CD4-positive, alpha-beta T cell treated with Interleukin-12 subunit alpha and Interleukin-12 subunit beta, for 1 hour (primary cell): Measurements from ENCODE around the gene FDCSP.
"Not testable (repeated sequence)": the region's sequence is repeated elsewhere in the genome, so short reads cannot be mapped to it uniquely, and the experiment has no call there.

Source experiments
- DNase-seq: peaks from one replicate; pipeline ENCODE4 v3.0.0-alpha.2; 2020

The FDCSP gene

GRCh38 chr4:70225824-70226223 is at the start of gene FDCSP:
Gene FDCSP, plus strand, starts transcription at chr4:70226124. Its CDS starts 5,071 bp downstream, at chr4:70231195.
- no peak for DNase-seq

- DNase-seq = no peak
Measured at GRCh38 chr4:70177090-70177489, 48.8 kb upstream of the FDCSP start.

GRCh38 chr4:70178075-70178660 is 47.8 kb upstream of the FDCSP start:
- DNase-seq = no peak

- DNase-seq = no peak
Measured at GRCh38 chr4:70179811-70180210, 46.1 kb upstream of the FDCSP start.

GRCh38 chr4:70181864-70182263 is 44.1 kb upstream of the FDCSP start:
- no peak for DNase-seq

- DNase-seq = no peak
Measured at GRCh38 chr4:70182517-70183167, 43.3 kb upstream of the FDCSP start.

GRCh38 chr4:70183168-70183939 is 42.6 kb upstream of the FDCSP start:
- no peak for DNase-seq

- no peak for DNase-seq
Measured at GRCh38 chr4:70183940-70184246, 42.0 kb upstream of the FDCSP start.

- no peak for DNase-seq
Measured at GRCh38 chr4:70187216-70187615, 38.7 kb upstream of the FDCSP start.

GRCh38 chr4:70190579-70190978 is 35.3 kb upstream of the FDCSP start:
- DNase-seq = no peak

- DNase-seq = no peak
Measured at GRCh38 chr4:70191647-70192046, 34.3 kb upstream of the FDCSP start.

GRCh38 chr4:70192895-70193294 is 33.0 kb upstream of the FDCSP start:
- no peak for DNase-seq

- DNase-seq = no peak
Measured at GRCh38 chr4:70195425-70195824, 30.5 kb upstream of the FDCSP start, which contains the start of gene ODAM. Gene ODAM, plus strand, starts transcription at chr4:70195725. Its CDS starts 819 bp downstream, at chr4:70196544.

GRCh38 chr4:70196857-70197256 is 29.1 kb upstream of the FDCSP start:
- no peak for DNase-seq

GRCh38 chr4:70197842-70198241 is 28.1 kb upstream of the FDCSP start:
- no peak for DNase-seq

GRCh38 chr4:70203601-70204000 is 22.3 kb upstream of the FDCSP start:
- no peak for DNase-seq

GRCh38 chr4:70212752-70213151 is 13.2 kb upstream of the FDCSP start:
- not testable (repeated sequence) for DNase-seq

- not testable (repeated sequence) for DNase-seq
Measured at GRCh38 chr4:70216109-70216508, 9.8 kb upstream of the FDCSP start.

- DNase-seq = not testable (repeated sequence)
Measured at GRCh38 chr4:70216550-70216949, 9.4 kb upstream of the FDCSP start.

- not testable (repeated sequence) for DNase-seq
Measured at GRCh38 chr4:70221389-70221788, 4.5 kb upstream of the FDCSP start.

- DNase-seq = not testable (repeated sequence)
Measured at GRCh38 chr4:70221818-70222217, 4.1 kb upstream of the FDCSP start.

- DNase-seq = no peak
Measured at GRCh38 chr4:70236125-70236524, 10.2 kb downstream of the FDCSP start.

- DNase-seq = no peak
Measured at GRCh38 chr4:70239131-70239883, 13.4 kb downstream of the FDCSP start.
